D721Med (cell line): ENCODE measurements around the gene FMN1.

Experiments used
- DNase-seq: peaks from one replicate; pipeline ENCODE4 v3.0.0; 2011; ENCODE audit warnings: low spot score; ENCODE audit not compliant: insufficient read length
- FAIRE-seq: peaks from 2 replicates; lab custom pipeline; 2011; peaks lifted over from hg19 to GRCh38; lab: Jason Lieb, UNC
- CTCF ChIP-seq: IDR thresholded peaks from 2 replicates; pipeline ENCODE4 v1.5.1; 2012; ENCODE audit warnings: mild to moderate bottlenecking, control low read depth; ENCODE audit not compliant: insufficient read depth; ENCODE audit errors: missing control alignments

FMN1 gene

GRCh38 chr15:32864051-32864450 is 330.5 kb downstream of the FMN1 start:
- FAIRE-seq, result no peak
- DNase-seq, result no peak
- no peak for TF ChIP-seq CTCF

- TF ChIP-seq CTCF, result no peak
- no peak for FAIRE-seq
Measured at GRCh38 chr15:32861761-32862160, 332.8 kb downstream of the FMN1 start.

GRCh38 chr15:32861174-32861573 is 333.3 kb downstream of the FMN1 start:
- FAIRE-seq (no peak), DNase-seq (no peak)
- TF ChIP-seq CTCF, result no peak

More at GRCh38 chr15:32861761-32862160, 332.8 kb downstream of the FMN1 start:
- DNase-seq, result no peak

- FAIRE-seq, result no peak
- TF ChIP-seq CTCF, result no peak
- no peak for DNase-seq
Measured at GRCh38 chr15:32859996-32860395, 334.5 kb downstream of the FMN1 start.

- no peak for FAIRE-seq
- TF ChIP-seq CTCF, result no peak
- DNase-seq, result no peak
Measured at GRCh38 chr15:32859251-32859650, 335.3 kb downstream of the FMN1 start.

- FAIRE-seq (no peak), DNase-seq (no peak)
- no peak for TF ChIP-seq CTCF
Measured at GRCh38 chr15:32857732-32858131, 336.8 kb downstream of the FMN1 start.

- DNase-seq, result no peak
- FAIRE-seq, result no peak
- no peak for TF ChIP-seq CTCF
Measured at GRCh38 chr15:32856753-32857152, 337.8 kb downstream of the FMN1 start.
